Measurements from ENCODE around the gene VIT.

DNA sequence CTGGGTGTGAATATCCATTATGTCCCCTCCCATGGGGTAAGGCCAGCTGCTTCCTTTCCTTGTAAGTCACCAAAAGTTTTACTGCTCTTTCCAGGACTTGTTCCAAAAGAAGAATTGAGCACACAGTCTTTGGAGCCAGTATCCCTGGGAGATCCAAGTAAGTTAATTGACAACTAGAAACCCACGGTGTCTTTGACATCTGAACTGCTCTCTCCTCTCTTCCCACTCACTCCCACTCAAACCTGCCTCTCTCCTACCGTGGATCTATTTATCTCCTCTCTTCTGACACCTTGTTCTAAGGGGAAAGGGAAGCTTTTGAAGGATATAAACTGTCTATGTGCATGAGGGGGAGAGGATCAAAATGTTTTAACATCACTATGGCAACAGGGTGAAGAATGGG lies 86.7 kb downstream of the VIT start:
- no peak for TF ChIP-seq MAX (IDR thresholded peaks at IDR 0.05)
- TF ChIP-seq, protein P1, sequence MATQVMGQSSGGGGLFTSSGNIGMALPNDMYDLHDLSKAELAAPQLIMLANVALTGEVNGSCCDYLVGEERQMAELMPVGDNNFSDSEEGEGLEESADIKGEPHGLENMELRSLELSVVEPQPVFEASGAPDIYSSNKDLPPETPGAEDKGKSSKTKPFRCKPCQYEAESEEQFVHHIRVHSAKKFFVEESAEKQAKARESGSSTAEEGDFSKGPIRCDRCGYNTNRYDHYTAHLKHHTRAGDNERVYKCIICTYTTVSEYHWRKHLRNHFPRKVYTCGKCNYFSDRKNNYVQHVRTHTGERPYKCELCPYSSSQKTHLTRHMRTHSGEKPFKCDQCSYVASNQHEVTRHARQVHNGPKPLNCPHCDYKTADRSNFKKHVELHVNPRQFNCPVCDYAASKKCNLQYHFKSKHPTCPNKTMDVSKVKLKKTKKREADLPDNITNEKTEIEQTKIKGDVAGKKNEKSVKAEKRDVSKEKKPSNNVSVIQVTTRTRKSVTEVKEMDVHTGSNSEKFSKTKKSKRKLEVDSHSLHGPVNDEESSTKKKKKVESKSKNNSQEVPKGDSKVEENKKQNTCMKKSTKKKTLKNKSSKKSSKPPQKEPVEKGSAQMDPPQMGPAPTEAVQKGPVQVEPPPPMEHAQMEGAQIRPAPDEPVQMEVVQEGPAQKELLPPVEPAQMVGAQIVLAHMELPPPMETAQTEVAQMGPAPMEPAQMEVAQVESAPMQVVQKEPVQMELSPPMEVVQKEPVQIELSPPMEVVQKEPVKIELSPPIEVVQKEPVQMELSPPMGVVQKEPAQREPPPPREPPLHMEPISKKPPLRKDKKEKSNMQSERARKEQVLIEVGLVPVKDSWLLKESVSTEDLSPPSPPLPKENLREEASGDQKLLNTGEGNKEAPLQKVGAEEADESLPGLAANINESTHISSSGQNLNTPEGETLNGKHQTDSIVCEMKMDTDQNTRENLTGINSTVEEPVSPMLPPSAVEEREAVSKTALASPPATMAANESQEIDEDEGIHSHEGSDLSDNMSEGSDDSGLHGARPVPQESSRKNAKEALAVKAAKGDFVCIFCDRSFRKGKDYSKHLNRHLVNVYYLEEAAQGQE (IDR thresholded peaks at IDR 0.05; ENCODE audit: low read depth) = no peak
- no peak for TF ChIP-seq CREB1 (IDR thresholded peaks at IDR 0.05; ENCODE audit: low read depth)
- no peak for TF ChIP-seq EP300 (IDR thresholded peaks at IDR 0.05; ENCODE audit: borderline replicate concordance)
- TF ChIP-seq TAF1 (IDR thresholded peaks at IDR 0.05; ENCODE audit: low read depth) = no peak
- TF ChIP-seq YY1 (IDR thresholded peaks at IDR 0.05; ENCODE audit: low read depth) = no peak
- TF ChIP-seq EGR1 (IDR thresholded peaks at IDR 0.05) = no peak
- TF ChIP-seq FOXM1 (IDR thresholded peaks at IDR 0.05; ENCODE audit: borderline replicate concordance, low read depth) = no peak
- no peak for TF ChIP-seq ZBTB7A (IDR thresholded peaks at IDR 0.05; ENCODE audit: low read depth)

Data from Ishikawa (cell line).